Effector memory CD4-positive, alpha-beta T cell (primary cell): Measurements from ENCODE around the gene MICAL1.

ENCODE experiments used
- DNase-seq, 3 donors: peaks; one replicate each; pipeline ENCODE4 v3.0.0-alpha.2; 2020
- H3K27ac ChIP-seq: 2 replicates; pipeline ENCODE4 v1.7.0; 2013; ENCODE audit warnings: mild to moderate bottlenecking, low read length, moderate library complexity; ENCODE audit not compliant: insufficient read depth, poor library complexity, severe bottlenecking
- H3K27me3 ChIP-seq: replicated peaks from 2 replicates; pipeline ENCODE4 v1.7.0; 2013; ENCODE audit warnings: mild to moderate bottlenecking, low read length; ENCODE audit not compliant: insufficient read depth, control insufficient read depth, poor library complexity, severe bottlenecking
- H3K36me3 ChIP-seq: 2 replicates; pipeline ENCODE4 v1.7.0; 2013; ENCODE audit warnings: mild to moderate bottlenecking, low read length, moderate library complexity; ENCODE audit not compliant: control insufficient read depth, insufficient read depth
- H3K4me1 ChIP-seq: 2 replicates; pipeline ENCODE4 v1.7.0; 2013; ENCODE audit warnings: low read length, mild to moderate bottlenecking; ENCODE audit not compliant: control insufficient read depth, insufficient read depth, poor library complexity, severe bottlenecking
- H3K4me3 ChIP-seq: 2 replicates; pipeline ENCODE4 v1.7.0; 2013; ENCODE audit warnings: low read length, low read depth, mild to moderate bottlenecking; ENCODE audit not compliant: insufficient read depth, poor library complexity, severe bottlenecking
- H3K9me3 ChIP-seq: 2 replicates; pipeline ENCODE4 v1.7.0; 2013; ENCODE audit warnings: mild to moderate bottlenecking, low read length, moderate library complexity; ENCODE audit not compliant: control insufficient read depth

The MICAL1 gene

DNA sequence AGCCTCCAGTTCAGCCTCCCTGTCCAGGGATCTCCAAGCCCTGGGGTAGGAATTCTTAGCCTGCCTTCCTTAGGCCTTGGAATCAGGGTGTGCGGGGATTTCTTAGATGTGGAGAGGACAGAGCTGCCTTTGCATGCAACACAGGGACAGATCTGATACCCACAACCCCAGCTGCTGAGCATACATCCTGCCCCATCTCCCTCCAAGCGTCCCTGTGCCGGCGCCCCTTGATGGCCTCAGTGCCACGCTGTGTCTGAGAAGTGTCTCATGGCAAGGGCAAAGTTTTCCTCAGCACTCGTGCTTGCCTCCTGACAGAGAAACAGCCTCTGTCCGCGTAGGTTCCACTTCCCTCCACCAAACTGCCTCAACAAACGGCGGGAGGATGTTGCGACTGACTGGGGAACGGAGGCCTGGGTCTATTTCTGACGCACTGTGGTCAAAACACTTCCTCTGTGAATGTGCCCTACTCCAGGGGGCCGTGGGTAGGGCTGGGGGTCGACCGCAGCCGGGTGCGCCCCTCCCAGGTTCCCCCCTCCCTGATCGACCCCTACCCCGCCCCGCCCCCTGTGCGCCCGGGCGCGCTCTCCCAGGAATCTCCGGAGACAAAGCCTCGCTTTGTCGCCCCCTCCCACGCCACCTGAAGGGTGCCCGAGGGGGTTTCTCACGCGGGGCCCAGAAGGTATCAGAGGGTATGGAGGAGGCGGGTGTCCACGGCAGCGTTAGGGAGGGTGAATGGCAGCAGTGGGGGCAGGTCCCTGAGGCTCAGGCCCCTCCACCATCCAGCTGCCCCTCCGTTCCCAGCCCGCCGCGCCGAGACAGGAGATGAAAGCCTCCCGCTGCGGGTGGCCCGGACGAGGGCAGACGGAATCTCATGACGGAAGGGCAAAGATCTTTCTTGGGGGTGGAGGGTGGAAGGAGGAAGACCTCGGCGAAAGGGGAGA lies 806 bp downstream of the MICAL1 start:
- Histone ChIP-seq H3K9me3 (no peaks in the 10 kb centered on the region), H3K4me3 (peak overlapping the region; percentile 84), H3K4me1 (peaks cover 38% of the 10 kb centered on the region), H3K27me3 (no peaks in the 10 kb centered on the region), H3K27ac (peak overlapping the region; percentile 97), H3K36me3 (peaks cover 13% of the 10 kb centered on the region)
- DNase-seq: peak; percentile 60 to 79 (median 72)

DNA sequence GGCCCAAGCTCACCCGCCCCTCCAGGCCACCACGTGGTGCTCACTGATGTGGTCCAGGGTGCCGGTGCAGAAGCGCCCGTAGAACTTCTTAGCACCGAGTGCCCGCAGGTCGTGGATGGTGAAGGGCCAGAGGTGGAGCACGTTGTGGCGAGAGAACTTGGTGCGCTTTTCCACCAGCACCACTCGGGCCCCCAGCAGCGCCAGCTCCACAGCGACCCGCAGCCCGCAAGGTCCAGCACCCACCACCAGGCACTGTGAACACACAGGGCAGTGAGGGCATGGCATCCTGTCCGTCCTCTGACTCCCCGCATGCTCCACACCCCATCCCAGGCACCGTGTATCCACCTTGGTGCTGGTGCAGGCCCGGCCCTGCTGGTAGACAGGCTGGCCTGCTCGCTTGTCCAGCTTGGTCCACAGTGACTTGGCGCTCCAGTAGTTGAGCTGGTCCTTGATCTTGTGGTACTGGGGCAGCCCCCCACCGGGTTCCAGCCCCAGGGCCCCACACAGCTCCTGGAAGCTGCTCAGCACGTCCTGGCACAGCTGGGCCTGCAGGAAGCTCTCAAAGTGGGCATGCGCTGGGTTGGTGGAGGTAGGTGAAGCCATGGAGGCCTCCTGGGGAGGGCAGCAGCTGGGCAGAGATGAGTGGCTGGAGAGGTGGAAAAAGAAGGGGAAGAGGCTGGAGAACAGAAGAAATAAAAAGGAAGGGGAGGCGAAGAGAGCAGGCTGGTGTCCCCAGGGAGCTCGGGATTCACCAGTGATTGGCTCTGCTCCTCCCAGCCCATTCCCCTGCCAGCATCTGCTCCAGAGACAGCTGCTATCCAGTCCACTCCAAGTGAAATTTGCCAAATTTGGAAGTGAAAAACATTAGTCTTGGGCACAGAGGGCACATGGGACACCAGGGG lies 1.7 kb downstream of the MICAL1 start:
- Histone ChIP-seq H3K9me3 (no peaks in the 10 kb centered on the region), H3K4me1 (peaks cover 44% of the 10 kb centered on the region), H3K27me3 (no peaks in the 10 kb centered on the region), H3K4me3 (peak overlapping the region; percentile 84), H3K36me3 (peaks cover 13% of the 10 kb centered on the region), H3K27ac (peak overlapping the region; percentile 97)
- DNase-seq: no peak

DNA sequence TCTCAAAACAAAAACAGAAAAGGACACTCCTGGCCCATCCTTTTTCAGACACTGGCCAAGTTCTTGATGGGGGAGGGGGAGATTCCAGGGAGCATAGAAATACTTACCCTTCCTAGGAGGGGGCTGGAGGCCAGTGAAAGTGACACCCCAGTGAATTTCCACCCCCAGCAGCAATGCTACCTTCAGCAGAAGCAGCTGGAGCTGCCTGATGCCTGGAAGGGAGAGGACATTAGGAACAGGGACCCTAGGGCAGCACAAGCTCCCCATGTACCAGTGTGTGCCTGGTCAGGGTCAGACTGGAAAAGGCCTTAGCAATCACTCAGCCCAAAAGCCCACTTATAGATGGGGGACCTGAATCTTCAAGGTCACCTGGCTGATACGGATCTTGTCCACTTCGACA lies 2.4 kb downstream of the MICAL1 start:
- H3K27ac ChIP-seq: no peak overlapping the region
- H3K4me3 ChIP-seq: no peak overlapping the region
- no peak for DNase-seq
- peaks cover 13% of the 10 kb centered on the region for H3K36me3 ChIP-seq
- peaks cover 44% of the 10 kb centered on the region for H3K4me1 ChIP-seq
- H3K9me3 ChIP-seq: no peaks in the 10 kb centered on the region
- no peaks in the 10 kb centered on the region for H3K27me3 ChIP-seq

DNA sequence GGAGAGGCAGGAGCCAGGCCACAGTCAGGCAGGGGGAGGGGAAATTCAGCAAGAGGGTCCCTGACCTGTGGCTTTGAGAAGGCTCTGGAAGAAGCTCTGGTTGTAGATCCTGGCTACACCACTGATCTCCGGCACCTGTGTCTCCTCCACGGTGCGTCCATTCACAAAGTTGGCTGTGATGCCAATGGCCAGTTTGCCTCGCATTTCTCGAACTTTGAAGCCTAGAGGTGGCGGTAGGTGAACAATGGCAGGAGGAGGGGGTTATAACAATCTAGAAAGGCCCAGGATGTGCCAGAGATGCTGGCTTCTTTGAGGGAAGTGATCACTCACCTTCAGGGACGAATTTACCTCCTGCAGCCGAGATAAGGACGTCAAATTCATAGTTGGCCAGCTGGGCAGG lies 3.4 kb downstream of the MICAL1 start:
- H3K27me3 ChIP-seq: no peaks in the 10 kb centered on the region
- no peak overlapping the region for H3K27ac ChIP-seq
- DNase-seq: no peak
- no peak overlapping the region for H3K4me3 ChIP-seq
- H3K9me3 ChIP-seq: no peaks in the 10 kb centered on the region
- H3K36me3 ChIP-seq: peaks cover 13% of the 10 kb centered on the region
- H3K4me1 ChIP-seq: peaks cover 35% of the 10 kb centered on the region

DNA sequence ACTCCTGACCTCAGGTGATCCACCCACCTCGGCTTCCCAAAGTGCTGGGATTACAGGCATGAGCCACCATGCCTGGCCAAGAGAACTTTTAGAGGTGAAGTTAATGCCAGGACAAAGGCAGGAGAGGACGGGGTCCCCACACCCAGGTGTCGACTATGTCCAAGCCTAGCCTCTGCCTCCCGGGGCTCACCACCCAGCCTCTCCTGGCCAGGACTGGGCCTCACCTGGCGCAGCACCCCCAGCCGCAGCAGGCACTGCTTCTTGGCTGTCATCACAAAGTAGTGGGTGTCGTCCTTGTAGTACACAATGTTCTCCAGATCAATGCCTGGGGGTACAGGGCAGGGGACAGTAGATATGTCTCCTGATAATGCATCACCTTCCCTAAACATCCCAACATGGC lies 4.2 kb downstream of the MICAL1 start:
- Histone ChIP-seq H3K27me3 (no peaks in the 10 kb centered on the region), H3K9me3 (no peaks in the 10 kb centered on the region), H3K4me3 (no peak overlapping the region), H3K36me3 (peaks cover 13% of the 10 kb centered on the region), H3K4me1 (peaks cover 32% of the 10 kb centered on the region), H3K27ac (no peak overlapping the region)
- no peak for DNase-seq

DNA sequence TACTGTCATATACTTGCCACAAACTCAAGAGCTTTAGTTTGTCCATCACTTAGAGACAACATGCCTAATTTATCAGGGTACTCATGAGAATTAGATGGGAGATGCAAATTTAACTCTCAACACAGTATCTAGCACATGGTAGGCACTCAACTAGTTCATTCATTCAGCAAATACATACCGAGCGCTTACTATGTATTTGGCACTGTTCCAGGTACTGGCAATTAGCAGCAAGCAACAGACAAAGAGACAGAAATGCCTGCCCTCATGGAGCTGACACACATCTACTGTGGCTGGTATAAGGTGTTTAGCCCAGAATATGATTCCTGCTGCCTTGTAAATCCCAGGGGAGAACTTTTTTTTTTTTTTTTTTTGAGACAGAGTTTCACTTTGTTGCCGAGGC lies 4.8 kb downstream of the MICAL1 start:
- Histone ChIP-seq H3K36me3 (peaks cover 18% of the 10 kb centered on the region), H3K4me1 (peaks cover 27% of the 10 kb centered on the region), H3K27ac (no peak overlapping the region), H3K4me3 (no peak overlapping the region), H3K27me3 (no peaks in the 10 kb centered on the region), H3K9me3 (no peaks in the 10 kb centered on the region)
- no peak for DNase-seq

DNA sequence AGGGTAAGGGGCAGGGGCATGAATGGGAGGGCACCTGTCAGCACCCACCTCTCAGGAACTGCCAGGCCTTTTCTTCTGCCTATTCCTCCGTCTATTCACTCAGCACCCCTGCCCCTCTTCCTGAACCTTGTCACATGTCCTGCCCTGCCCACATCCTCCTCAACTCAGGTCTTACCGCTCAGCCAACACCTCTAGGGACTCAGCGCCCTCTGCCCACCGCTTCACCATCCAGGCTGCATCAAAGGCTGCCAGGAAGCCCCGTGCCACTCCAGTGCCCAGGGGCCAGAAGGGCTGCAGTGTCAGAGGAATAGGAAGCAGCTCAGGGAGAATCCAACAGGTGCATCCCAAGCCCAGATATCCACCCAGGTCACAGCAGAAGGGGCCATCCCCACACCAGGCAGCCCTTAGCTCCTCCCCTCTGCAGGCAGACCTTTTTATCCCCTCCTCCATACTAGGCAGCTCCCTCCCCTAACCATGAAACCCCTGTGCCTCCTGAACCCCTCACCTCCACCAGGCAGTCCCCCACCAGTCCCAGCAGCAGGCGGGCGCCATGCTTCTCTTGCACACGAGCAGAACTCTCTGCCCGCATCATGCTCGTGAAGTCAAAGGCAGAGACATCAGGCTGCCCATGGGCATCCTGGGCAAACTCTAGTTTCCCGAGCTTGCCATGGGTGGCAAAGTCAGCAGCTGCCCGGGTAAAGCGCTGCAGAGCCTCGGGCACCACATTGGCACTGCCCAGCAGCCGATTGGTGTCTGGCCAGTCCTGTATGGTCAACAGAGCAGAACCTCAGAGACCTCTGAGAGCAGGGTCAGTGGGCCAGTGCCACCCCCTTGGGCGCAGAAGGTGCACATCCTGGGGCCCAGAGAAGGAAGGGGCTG lies 5.5 kb downstream of the MICAL1 start:
- Histone ChIP-seq H3K27ac (peak overlapping the region; percentile 35), H3K9me3 (no peaks in the 10 kb centered on the region), H3K4me3 (no peak overlapping the region), H3K27me3 (no peaks in the 10 kb centered on the region), H3K4me1 (peaks cover 26% of the 10 kb centered on the region), H3K36me3 (peaks cover 26% of the 10 kb centered on the region)
- no peak for DNase-seq

DNA sequence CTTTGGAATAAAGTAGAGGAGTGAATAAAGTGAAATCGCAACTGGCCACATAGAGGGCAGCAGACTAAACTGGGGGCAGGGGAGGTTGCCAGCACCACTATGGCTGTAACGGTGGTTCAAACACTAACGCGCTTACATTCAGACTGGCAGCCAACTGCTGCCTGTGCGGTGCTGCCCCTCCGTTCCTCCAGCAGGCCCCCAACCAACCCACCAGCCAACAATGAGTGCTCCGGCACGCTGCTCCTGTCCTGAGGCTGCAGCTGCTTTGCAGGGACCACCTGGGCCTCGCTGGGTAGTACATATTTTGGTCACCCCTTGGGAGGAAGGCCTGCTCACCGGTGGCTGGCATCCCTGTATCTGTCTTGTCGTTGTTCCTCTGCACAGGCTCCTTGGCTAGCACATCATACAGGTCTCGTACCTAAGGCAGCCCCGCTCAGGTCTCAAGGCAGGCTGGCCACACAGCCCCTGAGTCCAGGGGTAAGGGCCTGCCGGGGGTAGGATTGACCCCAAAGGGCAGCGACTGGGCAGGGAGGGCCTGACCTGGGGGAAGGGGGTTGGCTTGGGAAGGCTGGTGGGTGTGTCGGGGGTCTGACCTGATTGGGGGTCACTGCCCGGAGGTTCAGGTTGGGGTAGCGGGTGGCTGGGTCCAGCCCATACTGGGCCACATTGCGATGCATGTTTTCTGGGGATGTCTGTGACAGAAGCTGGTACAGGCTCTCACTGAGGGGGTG lies 6.3 kb downstream of the MICAL1 start:
- no peak for DNase-seq
- Histone ChIP-seq H3K27me3 (no peaks in the 10 kb centered on the region), H3K27ac (peak overlapping the region; percentile 35), H3K9me3 (no peaks in the 10 kb centered on the region), H3K4me1 (peaks cover 21% of the 10 kb centered on the region), H3K4me3 (no peak overlapping the region), H3K36me3 (peaks cover 33% of the 10 kb centered on the region)

DNA sequence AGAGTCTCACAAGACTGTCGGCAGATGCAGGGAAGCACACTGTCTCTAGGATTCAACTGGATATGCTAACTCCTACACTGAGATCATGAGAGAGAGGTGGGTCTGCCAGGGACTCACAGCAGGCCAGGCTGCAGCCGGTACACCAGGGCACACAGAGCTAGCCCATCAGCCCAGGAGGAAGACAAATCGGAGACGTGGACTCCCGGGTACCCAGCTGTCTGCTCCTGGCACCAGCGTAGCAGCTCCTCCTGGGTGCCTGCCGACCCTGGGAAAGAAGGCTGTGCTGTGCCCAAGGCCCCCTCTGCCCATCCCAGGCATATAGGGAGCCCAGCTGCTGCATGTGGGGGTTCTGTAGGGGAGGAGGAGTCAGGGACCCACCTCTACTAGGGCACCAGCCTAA lies 7.0 kb downstream of the MICAL1 start:
- peaks cover 15% of the 10 kb centered on the region for H3K4me1 ChIP-seq
- no peak overlapping the region for H3K27ac ChIP-seq
- no peak for DNase-seq
- no peaks in the 10 kb centered on the region for H3K9me3 ChIP-seq
- H3K27me3 ChIP-seq: no peaks in the 10 kb centered on the region
- H3K4me3 ChIP-seq: no peak overlapping the region
- peaks cover 37% of the 10 kb centered on the region for H3K36me3 ChIP-seq
